ENCODE measurements around the gene USH2A.

DNA sequence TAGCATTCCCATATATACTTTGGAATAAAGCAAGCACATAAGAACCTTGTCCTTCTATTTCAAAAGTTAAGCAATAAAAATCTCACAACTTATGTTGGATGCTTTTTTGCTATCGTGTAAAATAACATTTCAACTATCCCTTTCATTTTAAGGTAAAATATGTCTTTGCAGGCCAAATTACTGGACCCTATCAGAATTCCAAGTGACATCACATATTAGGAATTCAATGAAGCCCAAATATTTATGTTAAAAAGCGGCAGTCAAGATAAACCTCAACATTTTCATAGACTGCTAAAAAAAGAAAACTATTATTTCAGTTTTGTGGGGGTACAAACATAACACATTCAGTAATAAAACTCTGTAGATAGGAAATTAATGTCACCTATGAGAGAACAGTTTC, 604.1 kb downstream of the USH2A start:
- TF ChIP-seq, protein P1, sequence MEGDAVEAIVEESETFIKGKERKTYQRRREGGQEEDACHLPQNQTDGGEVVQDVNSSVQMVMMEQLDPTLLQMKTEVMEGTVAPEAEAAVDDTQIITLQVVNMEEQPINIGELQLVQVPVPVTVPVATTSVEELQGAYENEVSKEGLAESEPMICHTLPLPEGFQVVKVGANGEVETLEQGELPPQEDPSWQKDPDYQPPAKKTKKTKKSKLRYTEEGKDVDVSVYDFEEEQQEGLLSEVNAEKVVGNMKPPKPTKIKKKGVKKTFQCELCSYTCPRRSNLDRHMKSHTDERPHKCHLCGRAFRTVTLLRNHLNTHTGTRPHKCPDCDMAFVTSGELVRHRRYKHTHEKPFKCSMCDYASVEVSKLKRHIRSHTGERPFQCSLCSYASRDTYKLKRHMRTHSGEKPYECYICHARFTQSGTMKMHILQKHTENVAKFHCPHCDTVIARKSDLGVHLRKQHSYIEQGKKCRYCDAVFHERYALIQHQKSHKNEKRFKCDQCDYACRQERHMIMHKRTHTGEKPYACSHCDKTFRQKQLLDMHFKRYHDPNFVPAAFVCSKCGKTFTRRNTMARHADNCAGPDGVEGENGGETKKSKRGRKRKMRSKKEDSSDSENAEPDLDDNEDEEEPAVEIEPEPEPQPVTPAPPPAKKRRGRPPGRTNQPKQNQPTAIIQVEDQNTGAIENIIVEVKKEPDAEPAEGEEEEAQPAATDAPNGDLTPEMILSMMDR (IDR thresholded peaks at IDR 0.05), result no peak
- TF ChIP-seq POLR2A (IDR thresholded peaks at IDR 0.05), result no peak

Data from testis (tissue), 2 donors.